ENCODE results near the gene ARRB1.
"Not testable (repeated sequence)": the region's sequence is repeated elsewhere in the genome, so short reads cannot be mapped to it uniquely, and the experiment has no call there.

DNA sequence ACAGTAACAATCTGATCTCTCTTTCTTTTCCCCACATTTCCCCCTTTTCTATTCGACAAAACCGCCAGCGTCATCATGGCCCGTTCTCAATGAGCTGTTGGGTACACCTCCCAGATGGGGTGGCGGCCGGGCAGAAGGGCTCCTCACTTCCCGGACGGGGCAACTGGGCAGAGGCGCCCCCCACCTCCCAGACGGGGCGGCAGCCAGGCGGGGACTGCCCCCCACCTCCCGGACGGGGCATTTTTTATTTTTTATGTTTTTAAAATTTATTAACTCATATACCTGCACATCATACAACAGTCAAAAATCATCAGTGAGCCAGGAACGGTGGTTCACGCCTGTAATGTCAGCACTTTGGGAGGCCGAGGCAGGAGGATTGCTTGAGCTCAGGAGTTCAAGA lies 27.3 kb upstream of the ARRB1 start:
- TF ChIP-seq, protein P1, sequence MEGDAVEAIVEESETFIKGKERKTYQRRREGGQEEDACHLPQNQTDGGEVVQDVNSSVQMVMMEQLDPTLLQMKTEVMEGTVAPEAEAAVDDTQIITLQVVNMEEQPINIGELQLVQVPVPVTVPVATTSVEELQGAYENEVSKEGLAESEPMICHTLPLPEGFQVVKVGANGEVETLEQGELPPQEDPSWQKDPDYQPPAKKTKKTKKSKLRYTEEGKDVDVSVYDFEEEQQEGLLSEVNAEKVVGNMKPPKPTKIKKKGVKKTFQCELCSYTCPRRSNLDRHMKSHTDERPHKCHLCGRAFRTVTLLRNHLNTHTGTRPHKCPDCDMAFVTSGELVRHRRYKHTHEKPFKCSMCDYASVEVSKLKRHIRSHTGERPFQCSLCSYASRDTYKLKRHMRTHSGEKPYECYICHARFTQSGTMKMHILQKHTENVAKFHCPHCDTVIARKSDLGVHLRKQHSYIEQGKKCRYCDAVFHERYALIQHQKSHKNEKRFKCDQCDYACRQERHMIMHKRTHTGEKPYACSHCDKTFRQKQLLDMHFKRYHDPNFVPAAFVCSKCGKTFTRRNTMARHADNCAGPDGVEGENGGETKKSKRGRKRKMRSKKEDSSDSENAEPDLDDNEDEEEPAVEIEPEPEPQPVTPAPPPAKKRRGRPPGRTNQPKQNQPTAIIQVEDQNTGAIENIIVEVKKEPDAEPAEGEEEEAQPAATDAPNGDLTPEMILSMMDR (IDR thresholded peaks at IDR 0.05), result not testable (repeated sequence)
- TF ChIP-seq POLR2A (IDR thresholded peaks at IDR 0.05), result not testable (repeated sequence)
